Neutrophil (primary cell): ENCODE data around the gene CAMK1.

ENCODE experiments used
- H3K27ac ChIP-seq: fragments of 200-600 bp; sonication (generic); 2 replicates; pipeline ENCODE4 v1.5.1; 2016; ENCODE audit warnings: mild to moderate bottlenecking, moderate library complexity
- H3K27me3 ChIP-seq: fragments of 200-600 bp; sonication (generic); 2 replicates; pipeline ENCODE4 v1.6.0; 2016; ENCODE audit warnings: mild to moderate bottlenecking
- H3K36me3 ChIP-seq: fragments of 200-600 bp; sonication (generic); 2 replicates; pipeline ENCODE4 v1.5.1; 2017
- H3K4me1 ChIP-seq, 2 experiments: fragments of 200-600 bp in 1 of 2; sonication (generic) in 1 of 2; 1 replicate in 1 of 2; 2 replicates in 1 of 2; pipeline versions ENCODE4 v1.5.1 to v1.6.1; 2013 to 2016; ENCODE audit warnings: low read depth in 1 of 2, low read length in 1 of 2, mild to moderate bottlenecking in 1 of 2, moderate library complexity in 1 of 2; ENCODE audit not compliant: control insufficient read depth in 1 of 2, insufficient read depth in 1 of 2
- H3K4me3 ChIP-seq, 2 experiments: fragments of 200-600 bp in 1 of 2; sonication (generic) in 1 of 2; 1 replicate in 1 of 2; 2 replicates in 1 of 2; pipeline ENCODE4 v1.5.1; 2013 to 2016; ENCODE audit warnings: low read depth in 1 of 2, low read length in 1 of 2, mild to moderate bottlenecking in 1 of 2, moderate library complexity in 1 of 2
- H3K9me3 ChIP-seq: fragments of 200-600 bp; sonication (generic); 2 replicates; pipeline ENCODE4 v1.5.1; 2016
- TF ChIP-seq, protein P1 (sequence below): fragments of 200-600 bp; sonication (generic); IDR thresholded peaks from 2 replicates; pipeline ENCODE4 v1.5.1; 2016; ENCODE audit warnings: antibody characterized with exemption

The CAMK1 gene

DNA sequence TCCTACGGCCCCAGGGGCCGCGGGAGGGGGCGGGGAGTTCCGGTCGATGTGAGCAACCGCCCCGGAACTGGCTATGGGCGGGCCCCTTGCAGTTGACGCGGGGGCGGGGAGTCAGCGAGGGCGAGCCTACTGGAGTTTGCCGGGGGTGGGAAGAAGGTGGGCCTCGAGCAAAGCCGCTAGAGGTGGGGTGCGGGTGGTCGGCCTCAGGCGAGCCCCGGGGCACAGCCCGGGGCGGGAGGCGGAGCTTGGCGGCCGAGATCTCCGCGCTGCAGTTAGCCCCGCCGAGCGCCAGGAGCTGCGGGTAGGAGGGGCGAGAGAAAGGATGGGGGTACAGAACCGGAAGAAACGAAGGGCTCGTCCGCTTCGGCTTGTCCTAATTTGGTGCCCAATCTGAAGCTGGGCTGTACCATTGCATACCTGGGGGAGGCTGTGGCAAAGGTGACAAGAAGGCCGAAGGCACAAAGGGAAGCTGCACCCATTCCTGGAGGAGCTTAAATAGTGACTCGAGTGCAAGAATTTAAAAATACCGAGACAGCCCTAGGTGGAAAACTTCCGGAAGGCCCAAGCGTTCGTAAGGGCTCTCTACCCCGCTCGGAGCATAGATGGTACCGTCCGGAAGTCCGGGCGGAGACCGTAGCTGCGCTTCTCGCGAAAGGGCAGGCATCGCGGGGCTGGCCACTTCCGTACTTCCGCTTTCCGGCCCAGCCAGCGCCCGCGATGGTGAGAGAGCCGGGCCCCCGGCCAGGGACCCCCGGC lies 22.8 kb upstream of the CAMK1 start, which contains the start of the genes ARPC4 and TADA3:
Gene ARPC4 (plus strand): TSS at position 678 of the 756 bp plus-strand sequence. CDS start 40 bp downstream, at position 718.
Gene TADA3 (minus strand): TSS at position 69 of the 756 bp plus-strand sequence. CDS start 1,007 bp downstream, outside the sequence.
- Histone ChIP-seq H3K36me3 (peaks cover 56% of the 10 kb centered on the region), H3K27me3 (no peaks in the 10 kb centered on the region), H3K9me3 (no peaks in the 10 kb centered on the region), H3K4me1 (peaks cover 47 to 48% of the 10 kb centered on the region in 2 experiments), H3K4me3 (peak within 1 kb of the TSS; percentile 87 to 88), H3K27ac (peak within 1 kb of the TSS; percentile 99)
- TF ChIP-seq, protein P1, sequence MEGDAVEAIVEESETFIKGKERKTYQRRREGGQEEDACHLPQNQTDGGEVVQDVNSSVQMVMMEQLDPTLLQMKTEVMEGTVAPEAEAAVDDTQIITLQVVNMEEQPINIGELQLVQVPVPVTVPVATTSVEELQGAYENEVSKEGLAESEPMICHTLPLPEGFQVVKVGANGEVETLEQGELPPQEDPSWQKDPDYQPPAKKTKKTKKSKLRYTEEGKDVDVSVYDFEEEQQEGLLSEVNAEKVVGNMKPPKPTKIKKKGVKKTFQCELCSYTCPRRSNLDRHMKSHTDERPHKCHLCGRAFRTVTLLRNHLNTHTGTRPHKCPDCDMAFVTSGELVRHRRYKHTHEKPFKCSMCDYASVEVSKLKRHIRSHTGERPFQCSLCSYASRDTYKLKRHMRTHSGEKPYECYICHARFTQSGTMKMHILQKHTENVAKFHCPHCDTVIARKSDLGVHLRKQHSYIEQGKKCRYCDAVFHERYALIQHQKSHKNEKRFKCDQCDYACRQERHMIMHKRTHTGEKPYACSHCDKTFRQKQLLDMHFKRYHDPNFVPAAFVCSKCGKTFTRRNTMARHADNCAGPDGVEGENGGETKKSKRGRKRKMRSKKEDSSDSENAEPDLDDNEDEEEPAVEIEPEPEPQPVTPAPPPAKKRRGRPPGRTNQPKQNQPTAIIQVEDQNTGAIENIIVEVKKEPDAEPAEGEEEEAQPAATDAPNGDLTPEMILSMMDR: peak; percentile 65

DNA sequence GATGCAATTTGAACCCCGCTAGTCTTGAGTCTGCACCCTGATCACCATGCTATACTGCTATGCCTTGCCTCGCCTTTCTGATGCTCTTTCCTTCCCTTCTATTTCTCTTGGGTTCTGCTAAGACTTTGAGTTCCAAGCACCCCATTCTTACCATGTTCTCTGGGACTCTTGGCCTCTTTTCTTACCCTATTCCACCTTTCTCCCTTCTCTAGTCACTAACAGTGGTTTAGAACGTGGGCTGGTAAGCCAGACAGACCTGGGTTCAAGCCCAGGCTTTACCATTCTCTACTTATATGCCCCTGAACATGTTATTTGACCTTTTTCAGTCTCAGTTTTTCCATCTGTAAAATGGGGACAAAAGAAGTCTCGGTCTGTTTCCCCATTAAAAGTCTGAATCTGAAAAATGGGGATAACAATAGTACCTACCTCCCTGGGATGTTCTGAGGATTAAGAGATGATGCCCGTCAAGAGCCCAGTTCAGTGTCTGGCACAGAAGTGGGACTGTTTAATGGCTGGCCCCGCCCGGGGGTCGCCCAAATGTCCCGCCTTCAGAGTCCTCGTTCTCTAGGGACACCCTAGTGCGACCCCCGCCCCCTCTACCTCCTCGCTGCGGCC lies 22.1 kb upstream of the CAMK1 start:
- H3K4me1 ChIP-seq: peaks cover 47 to 48% of the 10 kb centered on the region in 2 experiments

DNA sequence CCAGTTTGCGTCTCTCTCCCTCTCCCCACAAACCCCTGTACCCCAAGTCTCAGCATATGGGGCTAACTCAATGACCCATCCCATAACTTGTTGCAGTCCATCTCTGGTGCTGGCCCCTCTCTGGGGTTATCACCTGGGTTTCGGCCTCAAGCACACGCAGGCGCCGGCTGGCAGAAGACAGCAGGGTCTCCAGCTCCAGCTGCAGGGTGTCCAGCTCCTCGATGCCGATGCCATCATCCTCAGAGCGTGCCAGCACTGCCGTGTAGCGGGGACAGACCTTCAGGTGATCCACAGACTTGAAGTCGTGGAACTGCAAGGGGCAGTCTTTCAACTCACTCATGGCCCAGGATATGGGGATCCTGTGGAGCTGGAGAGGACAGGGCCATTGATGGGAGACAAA lies 21.4 kb upstream of the CAMK1 start:
- Histone ChIP-seq H3K9me3 (no peaks in the 10 kb centered on the region), H3K4me3 (peak overlapping the region in 1 of 2 experiments; percentile 88), H3K27me3 (no peaks in the 10 kb centered on the region), H3K27ac (peak overlapping the region; percentile 99), H3K36me3 (peaks cover 58% of the 10 kb centered on the region), H3K4me1 (peaks cover 47 to 48% of the 10 kb centered on the region in 2 experiments)
- TF ChIP-seq, protein P1: no peak

More for the DNA sequence above, 22.1 kb upstream of the CAMK1 start:
- Histone ChIP-seq H3K27ac (peak overlapping the region; percentile 99), H3K36me3 (peaks cover 56% of the 10 kb centered on the region), H3K27me3 (no peaks in the 10 kb centered on the region), H3K4me3 (peak overlapping the region; percentile 87 to 88), H3K9me3 (no peaks in the 10 kb centered on the region)
- TF ChIP-seq, protein P1: no peak

DNA sequence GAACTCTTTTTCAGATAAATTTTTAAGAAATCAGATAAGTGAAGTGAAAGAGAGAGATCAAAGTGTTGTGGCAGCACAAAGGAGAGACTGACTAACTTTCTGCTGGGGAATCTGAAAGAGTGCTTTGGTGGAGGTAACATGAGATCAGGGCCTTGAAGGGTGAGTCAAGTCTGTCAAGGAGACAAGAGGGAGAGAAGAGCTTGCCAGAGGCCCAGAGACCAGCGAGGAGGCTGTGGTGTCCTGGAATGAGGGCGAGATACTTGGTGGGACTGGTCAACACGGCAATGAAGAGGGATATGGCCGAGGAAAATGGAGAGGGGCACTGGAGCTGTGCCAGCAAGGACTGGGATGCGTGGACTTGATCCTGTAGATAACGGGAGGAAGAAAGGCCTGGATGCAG lies 18.0 kb upstream of the CAMK1 start:
- Histone ChIP-seq H3K36me3 (peaks cover 79% of the 10 kb centered on the region), H3K4me1 (peaks cover 21 to 23% of the 10 kb centered on the region in 2 experiments), H3K4me3 (no peak overlapping the region), H3K27me3 (no peaks in the 10 kb centered on the region), H3K9me3 (no peaks in the 10 kb centered on the region), H3K27ac (peak overlapping the region; percentile 47)
- TF ChIP-seq, protein P1: no peak

DNA sequence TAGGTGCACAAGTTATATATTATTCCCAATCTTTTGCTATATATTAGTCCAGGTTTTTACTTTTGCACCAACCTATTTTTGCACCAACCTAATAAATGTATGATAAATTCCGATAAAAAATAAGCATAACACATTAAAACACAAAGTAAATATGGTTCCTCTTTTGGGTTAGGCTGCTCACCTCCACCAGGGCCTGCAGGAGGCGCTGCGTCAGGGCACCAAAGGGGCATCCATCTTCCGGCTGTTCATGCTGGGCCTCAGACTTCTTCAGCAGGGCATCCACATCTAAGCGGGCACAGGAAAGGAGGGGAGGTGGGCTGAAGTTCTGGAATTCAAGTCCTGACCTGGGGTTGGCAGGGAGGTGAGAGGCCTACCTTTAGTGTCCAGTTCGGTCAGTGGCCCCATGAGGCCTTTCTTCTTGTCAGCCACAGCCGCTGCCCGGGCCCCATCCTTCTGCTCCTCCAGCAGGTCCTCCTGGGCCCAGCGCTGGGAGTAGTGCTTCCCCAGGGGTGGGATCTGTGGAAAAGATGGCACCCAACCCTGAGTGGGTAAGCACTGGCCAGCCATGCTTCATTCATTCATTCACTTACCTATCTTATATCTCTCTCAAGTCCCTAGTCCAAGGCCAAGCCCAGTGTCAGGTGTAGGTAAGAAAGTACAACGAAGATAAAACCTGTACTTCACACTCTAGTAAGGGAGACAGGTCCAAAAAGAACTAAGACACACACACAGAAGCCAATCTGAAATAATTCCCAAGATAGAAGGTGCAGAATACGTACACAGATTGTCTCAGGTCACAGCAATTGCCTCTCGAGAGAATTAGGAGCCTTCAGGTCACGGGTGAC lies 17.3 kb upstream of the CAMK1 start:
- TF ChIP-seq, protein P1: peak; percentile 58
- Histone ChIP-seq H3K36me3 (peaks cover 80% of the 10 kb centered on the region), H3K9me3 (no peaks in the 10 kb centered on the region), H3K4me3 (no peak overlapping the region), H3K4me1 (peaks cover 27 to 29% of the 10 kb centered on the region in 2 experiments), H3K27me3 (no peaks in the 10 kb centered on the region), H3K27ac (peak overlapping the region; percentile 47)
